NB4 (cell line): ENCODE data around the gene MUSTN1.

Source experiments
- DNase-seq: peaks from one replicate; pipeline ENCODE4 v3.0.0; 2010; ENCODE audit warnings: low read depth
- H3K4me3 ChIP-seq: one replicate; pipeline ENCODE4 v1.5.1; 2011; ENCODE audit warnings: mild to moderate bottlenecking, low read depth, low read length, moderate library complexity
- MAX ChIP-seq: IDR thresholded peaks from 2 replicates; pipeline ENCODE4 v1.6.1; 2011; ENCODE audit warnings: low read depth, low read length
- MYC ChIP-seq: IDR thresholded peaks from 2 replicates; pipeline ENCODE4 v1.6.1; 2011; ENCODE audit warnings: low read depth, low read length
- POLR2A ChIP-seq: IDR thresholded peaks from 2 replicates; pipeline ENCODE4 v1.6.1; 2011; ENCODE audit warnings: mild to moderate bottlenecking; ENCODE audit not compliant: insufficient read length; ENCODE audit errors: extremely low read depth
- TF ChIP-seq, protein P1 (sequence below): IDR thresholded peaks from one replicate; pipeline ENCODE4 v1.5.1; 2012; ENCODE audit warnings: low read depth, low read length

MUSTN1 gene

DNA sequence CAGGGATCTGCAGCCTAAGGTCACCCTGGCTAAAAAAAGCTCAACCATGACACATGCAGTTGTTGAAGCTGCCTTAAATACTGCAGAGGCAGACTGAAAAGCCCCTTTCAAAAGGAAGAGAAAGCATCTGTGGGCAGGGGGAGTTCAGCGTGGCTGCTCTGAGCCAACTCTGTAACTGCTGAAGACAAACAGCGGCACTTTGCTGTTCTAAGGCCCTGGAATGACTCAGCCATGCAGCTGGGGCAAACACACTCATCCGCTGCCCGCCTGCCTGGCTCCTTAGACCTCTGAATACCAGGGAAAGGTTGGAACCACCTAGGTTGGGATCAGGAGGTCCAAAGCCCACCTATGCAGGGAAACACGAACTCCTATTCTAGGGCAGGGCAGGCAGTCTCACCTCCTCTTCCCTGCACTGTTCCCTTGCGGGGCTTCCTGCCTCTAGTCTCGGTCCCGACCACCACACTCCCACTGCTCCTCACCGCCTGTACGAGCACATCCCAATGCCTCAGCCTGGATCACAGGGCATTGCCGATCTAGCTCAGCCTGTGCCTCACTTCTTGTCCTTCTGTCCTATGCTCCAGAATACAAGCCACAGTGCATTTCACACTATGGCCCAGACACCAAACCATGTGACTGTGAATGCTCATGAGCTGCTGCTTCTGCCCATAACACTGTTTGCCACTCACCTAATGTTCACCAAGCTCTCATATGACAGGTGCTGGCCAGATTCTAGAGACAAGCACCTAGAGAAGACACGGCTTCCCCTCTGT, 6.6 kb upstream of the MUSTN1 start:
- no peak for DNase-seq
- TF ChIP-seq MYC (no peak), POLR2A (no peak), MAX (no peak)
- TF ChIP-seq, protein P1, sequence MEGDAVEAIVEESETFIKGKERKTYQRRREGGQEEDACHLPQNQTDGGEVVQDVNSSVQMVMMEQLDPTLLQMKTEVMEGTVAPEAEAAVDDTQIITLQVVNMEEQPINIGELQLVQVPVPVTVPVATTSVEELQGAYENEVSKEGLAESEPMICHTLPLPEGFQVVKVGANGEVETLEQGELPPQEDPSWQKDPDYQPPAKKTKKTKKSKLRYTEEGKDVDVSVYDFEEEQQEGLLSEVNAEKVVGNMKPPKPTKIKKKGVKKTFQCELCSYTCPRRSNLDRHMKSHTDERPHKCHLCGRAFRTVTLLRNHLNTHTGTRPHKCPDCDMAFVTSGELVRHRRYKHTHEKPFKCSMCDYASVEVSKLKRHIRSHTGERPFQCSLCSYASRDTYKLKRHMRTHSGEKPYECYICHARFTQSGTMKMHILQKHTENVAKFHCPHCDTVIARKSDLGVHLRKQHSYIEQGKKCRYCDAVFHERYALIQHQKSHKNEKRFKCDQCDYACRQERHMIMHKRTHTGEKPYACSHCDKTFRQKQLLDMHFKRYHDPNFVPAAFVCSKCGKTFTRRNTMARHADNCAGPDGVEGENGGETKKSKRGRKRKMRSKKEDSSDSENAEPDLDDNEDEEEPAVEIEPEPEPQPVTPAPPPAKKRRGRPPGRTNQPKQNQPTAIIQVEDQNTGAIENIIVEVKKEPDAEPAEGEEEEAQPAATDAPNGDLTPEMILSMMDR, result no peak
- H3K4me3 ChIP-seq, result no peak overlapping the region

- DNase-seq, result no peak
- TF ChIP-seq, protein P1, result no peak
- TF ChIP-seq MYC (no peak), MAX (no peak)
Measured at GRCh38 chr3:52839892-52840545, 5.2 kb upstream of the MUSTN1 start.

DNA sequence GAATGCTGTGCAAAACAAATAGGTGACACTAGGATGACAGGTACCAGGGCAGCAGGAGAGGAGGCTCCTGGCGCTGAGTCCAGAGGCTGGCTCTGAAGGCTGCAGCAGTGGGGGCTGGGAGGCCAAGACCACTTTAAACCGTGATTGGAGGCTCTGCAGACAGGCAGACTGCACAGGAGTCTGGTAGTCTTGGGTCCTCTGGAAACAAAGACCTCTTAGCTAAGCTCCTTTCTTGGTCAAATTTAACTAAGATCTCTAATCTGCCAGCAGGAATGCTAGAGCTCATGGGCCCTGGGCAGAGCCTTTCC, 4.4 kb upstream of the MUSTN1 start:
- H3K4me3 ChIP-seq, result no peak overlapping the region
- DNase-seq, result no peak

More at GRCh38 chr3:52839892-52840545, 5.2 kb upstream of the MUSTN1 start:
- no peak overlapping the region for H3K4me3 ChIP-seq

GRCh38 chr3:52838561-52839267, 3.9 kb upstream of the MUSTN1 start:
- DNase-seq, result no peak
- no peak for TF ChIP-seq POLR2A
- TF ChIP-seq MYC, result no peak
- TF ChIP-seq MAX, result no peak
- TF ChIP-seq, protein P1, result no peak
- H3K4me3 ChIP-seq, result no peak overlapping the region

More for the DNA sequence above, 4.4 kb upstream of the MUSTN1 start:
- TF ChIP-seq MYC, result no peak
- TF ChIP-seq MAX, result no peak
- TF ChIP-seq, protein P1, result no peak
- no peak for TF ChIP-seq POLR2A

DNA sequence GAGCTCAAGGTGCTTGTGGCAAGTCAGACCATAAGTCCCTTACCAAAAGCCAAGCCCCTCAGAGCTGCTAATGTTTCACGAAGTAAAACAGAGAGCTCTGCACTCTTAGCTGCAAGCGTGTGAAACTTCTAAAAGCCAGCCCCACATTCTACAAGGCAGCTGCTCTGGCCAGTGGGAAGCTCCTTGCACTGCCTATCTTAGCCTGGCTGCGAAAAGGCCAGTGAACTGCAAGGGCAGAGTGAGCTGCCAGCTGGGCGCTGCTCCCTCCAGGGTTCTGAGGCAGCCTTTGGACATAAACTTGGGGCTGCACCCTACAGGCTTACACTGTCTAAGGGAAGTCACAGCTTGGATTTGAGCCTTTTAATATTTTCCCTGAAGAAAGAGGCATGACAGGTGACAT, 2.2 kb upstream of the MUSTN1 start:
- TF ChIP-seq, protein P1, result no peak
- no peak for TF ChIP-seq MAX
- no peak for TF ChIP-seq POLR2A
- TF ChIP-seq MYC, result no peak
- no peak for DNase-seq
- no peak overlapping the region for H3K4me3 ChIP-seq
